Stimulated activated effector memory CD8-positive, alpha-beta T cell treated with anti-CD3 and anti-CD28 coated beads, Interleukin-12 subunit alpha, Interleukin-12 subunit beta, amount 100 ng/mL, for 72 hours (primary cell): Measurements from ENCODE around the gene COL26A1.

Experiments used
- ATAC-seq: fragments of 150-1000 bp; cut with Tn5 transposase; 2 replicates; pipeline ENCODE4 v1.10.0; 2021
- DNase-seq, 2 donors: peaks; one replicate each; pipeline ENCODE4 v3.0.0; 2021 to 2022; ENCODE audit warnings: low spot score in 2 of 2
- H3K27ac Mint-ChIP-seq: one replicate; pipeline ENCODE4 v1.8.0; 2022; ENCODE audit warnings: mild to moderate bottlenecking, mixed read lengths
- H3K36me3 Mint-ChIP-seq: one replicate; pipeline ENCODE4 v1.8.0; 2022; ENCODE audit warnings: mild to moderate bottlenecking, mixed read lengths
- H3K4me1 Mint-ChIP-seq: one replicate; pipeline ENCODE4 v1.8.0; 2022; ENCODE audit warnings: mixed read lengths
- H3K4me3 Mint-ChIP-seq: one replicate; pipeline ENCODE4 v1.8.0; 2022; ENCODE audit warnings: mild to moderate bottlenecking, mixed read lengths
- H3K9me3 Mint-ChIP-seq: one replicate; pipeline ENCODE4 v1.8.0; 2022; ENCODE audit warnings: mixed read lengths

COL26A1 gene

DNA sequence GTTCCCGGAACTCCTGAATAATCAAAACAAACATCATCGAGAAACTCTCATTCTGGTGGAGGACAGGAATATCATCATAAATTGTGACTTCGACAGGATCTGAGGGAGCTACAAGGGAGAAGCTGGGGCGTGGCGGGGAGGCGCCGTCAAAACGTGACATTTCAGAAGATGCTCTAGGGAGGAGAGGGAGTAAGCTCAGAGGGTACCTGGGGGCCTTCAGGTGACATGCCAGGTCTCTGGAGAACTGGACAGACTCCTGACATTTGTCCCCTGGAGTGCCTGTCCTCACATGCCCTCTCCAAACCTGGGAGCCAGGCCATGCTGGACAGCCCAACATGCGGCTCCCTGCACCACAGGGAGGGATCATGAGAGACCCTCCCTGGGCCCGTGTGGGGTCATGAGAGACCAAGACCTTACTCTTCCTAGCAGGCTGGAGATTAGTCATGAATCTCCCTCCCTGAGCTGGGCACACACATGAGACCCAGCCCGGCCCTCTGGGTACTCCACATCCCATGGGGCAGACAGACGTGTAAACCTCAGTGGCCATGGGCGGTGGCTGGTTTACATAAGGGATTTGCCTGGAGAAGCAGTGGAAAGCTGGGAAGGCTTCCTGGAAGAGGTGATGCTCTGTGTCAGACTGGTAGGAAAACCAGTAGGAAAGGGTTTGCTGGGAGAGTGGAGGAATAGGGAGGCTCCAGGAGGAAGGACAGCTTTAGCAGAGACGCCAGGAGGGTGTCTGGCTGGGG is 185.4 kb downstream of the COL26A1 start:
- Mint-ChIP-seq H3K9me3 (no peaks in the 10 kb centered on the region), H3K36me3 (no peaks in the 10 kb centered on the region), H3K27ac (no peak overlapping the region), H3K4me3 (no peak overlapping the region), H3K4me1 (no peaks in the 10 kb centered on the region)
- DNase-seq (no peak), ATAC-seq (no peak)

GRCh38 chr7:101549734-101550133 is 187.1 kb downstream of the COL26A1 start:
- H3K9me3 Mint-ChIP-seq, result no peaks in the 10 kb centered on the region
- H3K4me1 Mint-ChIP-seq, result peaks cover 7% of the 10 kb centered on the region
- H3K27ac Mint-ChIP-seq, result no peak overlapping the region
- DNase-seq, result no peak
- no peak overlapping the region for H3K4me3 Mint-ChIP-seq
- no peaks in the 10 kb centered on the region for H3K36me3 Mint-ChIP-seq
- no peak for ATAC-seq

- Mint-ChIP-seq H3K4me1 (peaks cover 7% of the 10 kb centered on the region), H3K9me3 (no peaks in the 10 kb centered on the region), H3K27ac (no peak overlapping the region), H3K4me3 (no peak overlapping the region), H3K36me3 (no peaks in the 10 kb centered on the region)
- ATAC-seq (no peak), DNase-seq (no peak)
Measured at GRCh38 chr7:101550641-101551541, 188.2 kb downstream of the COL26A1 start.

DNA sequence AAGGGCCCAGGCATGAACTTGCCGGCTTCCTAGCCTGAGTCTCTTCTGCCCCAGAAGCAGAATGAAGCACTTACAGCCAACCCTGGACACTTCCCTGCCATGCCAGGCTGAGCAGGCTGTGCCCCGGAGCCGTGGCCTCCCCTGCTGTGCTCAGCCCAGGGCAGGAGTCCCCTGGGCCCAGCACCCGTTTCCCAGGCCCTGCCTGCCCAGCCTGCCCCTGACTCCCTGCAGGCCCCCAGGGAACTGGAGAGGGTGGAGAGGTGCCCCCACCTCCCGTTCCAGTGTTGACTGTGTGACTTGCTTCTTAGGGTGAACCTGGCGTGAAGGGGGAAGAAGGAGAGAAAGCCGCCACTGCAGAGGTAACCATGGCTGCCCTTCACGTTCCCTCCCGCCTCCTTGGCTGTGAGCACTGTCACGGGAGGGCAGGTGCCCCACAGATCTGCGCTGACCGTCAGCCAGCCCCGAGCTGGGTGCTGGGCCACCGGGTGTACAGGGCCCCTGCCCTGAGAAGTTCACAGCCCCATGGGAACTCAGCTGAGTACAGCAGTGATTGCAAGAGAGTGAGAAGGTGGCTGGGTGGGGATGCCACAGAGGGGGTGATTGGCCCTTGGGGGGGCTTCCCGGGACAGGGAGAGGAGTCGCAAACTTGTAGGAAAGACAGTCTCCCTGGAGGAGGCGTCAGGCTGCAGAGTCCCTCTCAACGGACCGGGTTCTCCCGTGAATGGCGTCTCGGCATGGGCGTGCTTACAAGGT is 190.5 kb downstream of the COL26A1 start:
- no peaks in the 10 kb centered on the region for H3K36me3 Mint-ChIP-seq
- H3K9me3 Mint-ChIP-seq, result no peaks in the 10 kb centered on the region
- H3K4me1 Mint-ChIP-seq, result peaks cover 7% of the 10 kb centered on the region
- ATAC-seq (no peak), DNase-seq (no peak)
- no peak overlapping the region for H3K27ac Mint-ChIP-seq
- H3K4me3 Mint-ChIP-seq, result no peak overlapping the region

DNA sequence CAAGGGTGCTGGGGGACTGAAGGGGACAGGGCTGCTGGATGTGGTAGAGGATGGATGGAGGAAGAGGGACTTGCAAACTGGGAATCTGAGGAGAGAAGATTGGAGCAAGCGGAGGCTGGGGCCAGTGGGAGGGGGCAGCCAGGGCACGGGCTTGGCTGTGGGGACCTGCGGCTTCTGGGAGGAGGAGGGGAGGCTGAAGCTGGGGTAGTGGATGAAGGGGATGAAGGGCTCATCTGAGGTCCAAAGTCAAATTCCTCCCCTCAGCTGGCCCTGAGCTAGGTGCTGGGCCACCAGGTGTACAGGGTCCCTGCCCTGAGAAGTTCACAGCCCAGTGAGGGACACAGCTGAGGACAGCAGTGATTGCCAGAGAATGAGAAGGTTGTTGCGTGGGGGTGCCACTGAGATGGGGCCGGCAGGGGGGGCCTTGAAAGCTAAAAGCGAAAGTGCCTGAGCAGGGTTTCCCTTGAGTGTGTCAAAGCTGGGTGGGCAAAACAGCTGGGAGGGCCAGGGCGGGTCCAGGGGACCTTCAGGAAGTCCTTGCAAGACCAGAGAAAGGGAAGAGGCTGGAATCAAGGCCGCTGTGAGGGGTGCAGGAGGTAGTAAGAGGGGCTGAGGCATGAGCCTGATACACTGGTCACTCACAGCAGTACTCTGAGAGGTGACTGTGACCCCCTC is 191.2 kb downstream of the COL26A1 start:
- Mint-ChIP-seq H3K4me3 (no peak overlapping the region), H3K4me1 (peaks cover 7% of the 10 kb centered on the region), H3K36me3 (no peaks in the 10 kb centered on the region), H3K27ac (no peak overlapping the region), H3K9me3 (no peaks in the 10 kb centered on the region)
- DNase-seq, result no peak
- ATAC-seq, result no peak

DNA sequence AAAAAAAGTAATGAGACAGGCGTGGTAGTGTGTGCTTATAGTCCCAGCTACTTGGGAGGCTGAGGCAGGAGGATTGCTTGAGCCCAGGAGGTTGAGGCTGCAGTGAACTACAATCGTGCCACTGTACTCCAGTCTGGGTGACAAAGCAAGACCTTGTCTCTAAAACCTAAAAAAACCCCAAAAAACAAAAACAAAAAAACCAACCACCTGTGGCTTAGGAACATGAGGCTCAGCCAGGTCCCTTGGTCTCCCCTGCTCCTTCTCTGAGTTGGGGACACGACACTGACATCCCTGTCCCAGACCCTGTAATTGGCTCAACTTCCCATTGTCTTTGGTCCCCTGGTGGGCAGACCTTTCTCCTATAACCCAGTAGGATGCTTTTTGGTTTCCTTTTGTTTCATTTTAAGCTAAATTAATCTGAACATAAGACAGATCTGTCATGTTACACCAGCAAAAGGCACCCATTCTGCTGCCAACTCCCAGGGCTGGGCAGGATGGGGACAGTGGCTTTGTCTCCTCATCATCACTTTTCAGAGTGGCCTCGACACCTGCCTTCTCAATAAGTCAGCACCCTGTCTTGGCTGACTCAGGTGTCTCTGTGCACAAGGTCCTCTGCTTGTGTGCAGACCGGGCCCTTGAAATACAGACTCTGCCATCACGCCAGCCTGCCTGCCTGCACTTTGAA is 192.1 kb downstream of the COL26A1 start:
- no peak for DNase-seq
- Mint-ChIP-seq H3K9me3 (no peaks in the 10 kb centered on the region), H3K27ac (no peak overlapping the region), H3K4me1 (peaks cover 7% of the 10 kb centered on the region), H3K4me3 (no peak overlapping the region), H3K36me3 (no peaks in the 10 kb centered on the region)
- no peak for ATAC-seq

DNA sequence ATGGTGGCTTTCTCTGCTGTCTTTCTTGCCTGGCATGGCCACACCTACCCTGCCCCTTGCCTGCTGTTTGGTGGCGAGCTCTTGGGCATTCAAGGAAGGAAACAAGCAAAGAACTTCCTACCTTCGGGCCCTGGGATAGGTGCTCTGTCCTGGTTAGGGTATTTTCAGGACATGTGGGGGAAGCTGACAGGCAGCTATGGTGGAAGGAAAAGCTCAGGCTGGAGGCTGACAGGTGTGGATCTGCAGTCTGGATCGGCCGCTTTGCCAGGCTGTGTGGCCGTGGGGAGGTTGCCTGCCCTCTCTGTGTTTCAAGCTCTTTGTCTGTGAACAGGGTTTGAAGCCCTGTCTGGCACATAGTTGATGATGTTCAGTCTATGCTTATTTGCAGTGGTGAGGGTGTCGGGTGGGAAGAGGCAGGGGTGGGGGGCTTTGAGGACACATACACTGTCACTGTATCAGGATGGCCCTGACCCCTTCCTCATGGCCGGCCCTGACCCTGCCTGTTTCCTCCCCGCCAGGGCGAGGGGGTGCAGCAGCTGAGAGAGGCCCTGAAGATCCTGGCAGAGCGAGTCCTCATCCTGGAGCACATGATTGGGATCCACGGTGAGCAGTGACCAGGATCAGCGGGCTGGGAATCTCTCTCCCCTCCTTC is 192.7 kb downstream of the COL26A1 start:
- DNase-seq (no peak), ATAC-seq (no peak)
- Mint-ChIP-seq H3K9me3 (no peaks in the 10 kb centered on the region), H3K27ac (no peak overlapping the region), H3K4me1 (peaks cover 7% of the 10 kb centered on the region), H3K36me3 (no peaks in the 10 kb centered on the region), H3K4me3 (no peak overlapping the region)

- no peak for DNase-seq
- no peaks in the 10 kb centered on the region for H3K9me3 Mint-ChIP-seq
- no peaks in the 10 kb centered on the region for H3K36me3 Mint-ChIP-seq
- peaks cover 7% of the 10 kb centered on the region for H3K4me1 Mint-ChIP-seq
- no peak for ATAC-seq
- H3K27ac Mint-ChIP-seq, result no peak overlapping the region
- H3K4me3 Mint-ChIP-seq, result no peak overlapping the region
Measured at GRCh38 chr7:101555921-101556275, 193.2 kb downstream of the COL26A1 start.

DNA sequence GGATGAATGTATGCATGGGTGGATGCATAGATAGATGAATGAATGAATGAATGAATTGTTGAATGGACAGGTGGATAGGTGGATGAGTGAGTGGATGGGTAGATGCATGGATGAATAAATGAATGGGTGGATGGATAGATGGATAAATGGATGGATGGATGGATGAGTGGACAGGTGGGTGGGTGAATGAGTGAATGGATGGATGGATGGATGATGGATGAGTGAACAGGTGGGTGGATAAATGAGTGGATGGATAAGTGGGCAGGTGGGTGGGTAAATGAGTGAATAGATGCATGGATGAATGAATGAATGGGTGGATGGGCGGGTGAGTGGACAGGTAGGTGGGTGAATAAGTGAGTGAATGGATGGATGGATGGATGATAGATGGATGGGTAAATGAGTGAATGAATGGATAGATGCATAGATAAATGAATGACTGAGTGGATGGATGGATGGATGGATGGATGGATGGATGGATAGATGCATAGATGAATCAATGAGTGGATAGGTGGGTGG is 193.8 kb downstream of the COL26A1 start:
- Mint-ChIP-seq H3K4me1 (peaks cover 7% of the 10 kb centered on the region), H3K9me3 (no peaks in the 10 kb centered on the region), H3K27ac (no peak overlapping the region), H3K36me3 (no peaks in the 10 kb centered on the region), H3K4me3 (no peak overlapping the region)
- DNase-seq (no peak), ATAC-seq (no peak)

- Mint-ChIP-seq H3K27ac (no peak overlapping the region), H3K36me3 (no peaks in the 10 kb centered on the region), H3K4me3 (no peak overlapping the region), H3K9me3 (no peaks in the 10 kb centered on the region), H3K4me1 (peaks cover 7% of the 10 kb centered on the region)
- no peak for DNase-seq
- ATAC-seq, result no peak
Measured at GRCh38 chr7:101557421-101557820, 194.7 kb downstream of the COL26A1 start.

- Mint-ChIP-seq H3K27ac (no peak overlapping the region), H3K9me3 (no peaks in the 10 kb centered on the region), H3K36me3 (no peaks in the 10 kb centered on the region)
Measured at GRCh38 chr7:101557978-101558741, 195.5 kb downstream of the COL26A1 start.

DNA sequence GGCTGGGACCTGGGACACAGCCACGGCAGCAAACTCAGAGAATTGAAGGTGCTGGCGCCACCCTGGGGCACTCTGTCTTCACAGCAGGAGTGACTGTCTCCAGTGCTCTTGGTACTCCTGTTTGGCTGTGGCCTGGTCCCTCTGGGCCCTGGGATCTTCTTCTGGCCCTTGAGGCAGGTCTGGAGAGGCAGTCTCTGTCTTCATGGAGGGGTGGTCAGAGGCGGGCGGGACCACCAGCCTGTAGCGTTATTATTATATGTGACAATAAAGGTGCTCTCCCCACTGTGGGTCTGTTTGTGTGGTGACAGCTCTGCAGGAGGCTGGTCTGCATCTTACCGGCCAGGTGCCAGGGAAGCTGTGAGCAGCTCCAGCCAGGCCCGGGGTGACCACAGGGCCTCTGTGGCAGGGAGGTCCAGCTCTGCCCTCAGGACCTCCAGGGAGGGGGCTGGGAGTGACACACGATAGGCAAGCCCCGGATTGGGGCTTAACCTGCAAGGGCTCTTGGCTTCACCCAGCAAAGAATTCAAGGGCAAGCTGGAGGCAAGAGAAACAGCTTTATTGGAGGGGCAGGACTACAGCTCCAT is 196.2 kb downstream of the COL26A1 start:
- DNase-seq, result no peak
- H3K4me3 Mint-ChIP-seq, result no peak overlapping the region
- peak; percentile 4 for ATAC-seq
- peaks cover 2% of the 10 kb centered on the region for H3K4me1 Mint-ChIP-seq
- H3K9me3 Mint-ChIP-seq, result no peaks in the 10 kb centered on the region
- no peaks in the 10 kb centered on the region for H3K36me3 Mint-ChIP-seq
- no peak overlapping the region for H3K27ac Mint-ChIP-seq

More at GRCh38 chr7:101557978-101558741, 195.5 kb downstream of the COL26A1 start:
- Mint-ChIP-seq H3K4me1 (peaks cover 7% of the 10 kb centered on the region), H3K4me3 (no peak overlapping the region)
- no peak for DNase-seq
- ATAC-seq, result peak; percentile 8

DNA sequence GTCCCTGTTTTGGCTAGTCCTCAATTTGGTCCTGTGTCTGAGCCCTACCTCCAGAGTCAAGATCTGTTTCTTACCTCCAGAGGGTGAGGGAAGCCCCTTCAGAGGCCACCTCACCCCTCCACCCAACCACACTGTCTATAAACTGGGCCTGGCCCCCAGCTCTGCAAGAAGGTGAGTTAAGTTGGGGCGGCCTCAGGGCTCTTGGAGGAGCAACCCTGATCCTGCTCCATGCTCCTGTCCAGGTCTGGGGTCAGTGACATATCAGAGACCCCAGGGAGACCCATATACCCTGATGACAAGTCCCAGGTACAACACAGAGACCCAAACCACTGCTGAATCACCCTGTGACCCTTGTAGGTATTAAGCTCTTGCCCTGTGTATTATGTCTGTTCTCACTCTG is 196.9 kb downstream of the COL26A1 start:
- Mint-ChIP-seq H3K4me1 (peaks cover 6% of the 10 kb centered on the region), H3K4me3 (no peak overlapping the region), H3K27ac (no peak overlapping the region), H3K9me3 (no peaks in the 10 kb centered on the region), H3K36me3 (no peaks in the 10 kb centered on the region)
- DNase-seq (no peak), ATAC-seq (no peak)
